DMS 273 treated with DMSO at 0.1 percent for 48 hours (cell line): ENCODE data around the gene COL23A1.

Experiments
- DNase-seq: peaks from one replicate; lab custom pipeline; 2025; lab: John Stamatoyannopoulos, UW

The COL23A1 gene

DNA sequence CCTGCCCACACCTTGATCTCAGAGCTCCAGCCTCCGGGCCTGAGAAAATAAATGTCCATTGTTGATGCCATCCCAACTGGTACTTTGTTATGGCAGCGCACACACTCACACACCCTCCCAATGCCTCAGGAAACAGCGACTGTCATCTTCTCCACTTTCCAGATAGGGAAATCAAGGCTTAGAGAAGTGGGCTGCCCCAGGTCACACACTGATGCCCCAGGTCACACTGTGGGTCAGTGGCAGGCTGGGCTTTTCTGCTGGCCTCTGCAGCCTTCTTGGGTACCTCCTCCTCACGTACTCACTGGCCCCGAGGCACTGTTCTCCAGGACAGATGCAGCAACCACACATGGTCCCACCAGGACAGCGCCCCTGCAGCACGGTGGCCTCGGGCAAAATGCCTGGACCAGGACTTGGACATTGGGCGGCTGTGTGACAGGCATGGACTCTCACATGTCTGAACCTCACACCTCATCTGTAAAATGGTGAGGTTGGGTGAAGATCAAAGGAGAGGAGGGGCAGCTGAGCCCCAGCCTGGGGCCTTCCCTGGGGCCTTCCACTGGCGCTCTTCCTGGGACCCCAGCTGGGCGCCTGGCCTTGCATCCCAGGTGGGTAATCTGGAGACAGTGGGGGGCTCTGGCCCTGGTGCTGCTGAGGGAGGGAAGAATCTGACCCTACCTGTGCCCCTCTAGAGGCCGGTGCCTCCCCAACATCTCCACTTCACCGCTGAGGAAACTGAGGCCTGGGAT, 156.0 kb downstream of the COL23A1 start:
- DNase-seq, result no peak

DNA sequence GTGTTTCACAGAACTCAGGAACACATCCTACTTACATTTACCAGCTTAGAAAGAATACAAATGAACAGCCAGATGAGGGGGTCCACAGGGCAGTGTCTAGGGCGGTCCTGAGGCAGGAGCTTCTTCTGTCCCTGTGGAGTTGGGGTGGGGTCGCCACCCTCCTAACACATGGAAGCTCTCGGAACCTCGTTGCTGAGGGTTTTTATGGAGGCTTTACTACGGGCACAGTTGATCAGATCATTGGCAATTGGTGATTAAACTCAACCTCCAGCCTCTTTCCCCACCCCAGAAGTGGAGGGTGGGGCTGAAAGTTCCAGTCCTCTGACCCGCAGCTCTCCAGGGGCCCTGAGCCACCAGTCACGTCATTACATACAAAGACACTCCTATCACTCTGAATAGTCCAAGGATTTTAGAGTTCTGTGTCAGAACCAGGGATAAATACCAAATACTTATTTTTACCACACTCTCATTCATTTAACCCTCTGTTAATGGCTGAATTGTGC, 156.9 kb downstream of the COL23A1 start:
- no peak for DNase-seq

DNA sequence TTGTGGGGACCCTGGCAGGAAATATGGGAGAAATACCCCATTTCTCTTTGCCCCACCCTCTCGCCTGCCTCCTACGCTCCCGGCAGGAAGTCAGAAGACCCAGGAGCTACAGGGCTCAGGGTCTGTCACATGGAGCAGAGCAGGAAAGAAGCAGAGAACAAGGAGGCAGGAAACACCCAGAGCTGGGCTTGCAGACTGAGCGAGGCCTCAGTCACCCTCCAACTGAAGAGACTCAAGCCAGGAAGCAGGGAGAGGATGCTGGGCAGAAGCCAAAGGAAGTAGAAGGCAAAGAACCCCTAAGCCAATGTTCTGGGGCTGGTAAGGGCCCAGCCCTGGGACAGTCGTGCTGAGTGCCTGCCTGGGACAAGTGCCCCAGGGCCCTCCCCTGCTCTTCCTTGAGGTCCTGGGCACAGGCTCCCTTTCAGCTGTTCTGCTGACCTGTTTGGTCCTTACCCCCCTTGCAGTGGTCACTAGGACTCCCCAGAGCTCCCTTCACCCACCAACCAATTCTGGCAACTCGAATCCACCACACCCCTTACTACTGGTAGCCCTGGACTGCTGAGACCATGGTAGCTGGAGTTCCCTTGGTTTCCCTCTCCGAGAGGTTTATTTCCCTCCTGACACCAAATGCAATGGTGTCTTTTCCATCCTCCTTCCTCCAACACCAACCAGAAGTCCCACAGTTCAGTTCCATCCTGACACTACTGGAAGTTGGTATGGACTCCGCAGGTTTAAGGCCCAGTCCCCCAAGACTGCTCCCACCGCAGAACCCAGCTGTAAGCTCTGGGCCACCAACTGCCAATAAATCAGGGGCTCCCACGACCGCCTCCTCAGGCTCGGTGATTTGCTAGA, 157.5 kb downstream of the COL23A1 start:
- no peak for DNase-seq

DNA sequence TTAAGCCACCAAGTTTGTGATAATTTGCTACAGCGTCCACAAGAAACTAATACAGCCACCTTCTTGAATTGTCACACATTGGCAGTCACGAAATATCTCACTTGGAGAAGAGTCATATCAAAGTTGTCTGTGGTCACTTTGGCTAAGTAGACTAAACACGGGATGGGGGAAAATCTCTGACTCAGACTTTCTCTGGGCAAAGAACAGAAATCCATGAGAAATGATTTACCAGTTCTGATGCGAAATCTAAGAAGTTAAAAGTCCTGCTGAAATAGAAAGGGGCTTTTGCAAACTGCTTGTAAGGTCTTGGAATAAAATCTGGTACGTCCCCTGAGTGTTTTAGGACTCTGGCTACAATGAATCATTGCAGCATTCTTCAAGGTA, 158.4 kb downstream of the COL23A1 start:
- no peak for DNase-seq

DNA sequence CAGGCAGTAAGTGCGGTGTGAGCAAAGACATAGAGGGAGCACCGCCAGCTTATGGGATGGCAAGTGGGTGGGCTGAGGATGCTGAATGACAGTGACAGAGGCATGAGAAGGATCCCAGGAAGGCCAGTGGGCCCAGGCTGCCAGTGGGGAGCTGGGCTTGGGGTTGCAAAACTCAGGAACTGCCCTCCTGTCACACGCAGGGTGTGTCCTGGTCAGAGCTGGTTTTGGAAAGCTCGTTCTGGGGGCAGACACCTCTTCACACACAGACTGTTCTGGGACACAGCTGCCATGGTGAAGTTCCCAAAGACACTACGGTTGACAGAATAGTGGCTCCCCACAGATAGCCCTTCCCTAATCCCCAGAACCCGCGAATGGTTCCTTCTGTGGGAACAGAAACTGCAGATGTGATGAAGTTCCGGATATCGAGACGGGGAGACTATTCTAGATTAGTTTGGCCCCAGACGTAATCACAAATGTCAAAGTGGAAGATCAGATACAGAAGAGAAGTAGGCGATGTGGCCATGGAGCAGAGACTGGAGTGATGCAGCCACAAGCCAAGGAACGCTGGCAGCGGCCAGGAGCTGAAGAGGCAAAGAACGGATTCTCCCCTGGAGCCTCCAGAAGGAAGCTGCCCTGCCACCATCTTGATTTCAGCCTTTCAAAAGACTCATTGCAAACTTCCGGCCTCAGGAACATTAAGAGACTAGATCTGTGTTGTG, 159.0 kb downstream of the COL23A1 start:
- no peak for DNase-seq

DNA sequence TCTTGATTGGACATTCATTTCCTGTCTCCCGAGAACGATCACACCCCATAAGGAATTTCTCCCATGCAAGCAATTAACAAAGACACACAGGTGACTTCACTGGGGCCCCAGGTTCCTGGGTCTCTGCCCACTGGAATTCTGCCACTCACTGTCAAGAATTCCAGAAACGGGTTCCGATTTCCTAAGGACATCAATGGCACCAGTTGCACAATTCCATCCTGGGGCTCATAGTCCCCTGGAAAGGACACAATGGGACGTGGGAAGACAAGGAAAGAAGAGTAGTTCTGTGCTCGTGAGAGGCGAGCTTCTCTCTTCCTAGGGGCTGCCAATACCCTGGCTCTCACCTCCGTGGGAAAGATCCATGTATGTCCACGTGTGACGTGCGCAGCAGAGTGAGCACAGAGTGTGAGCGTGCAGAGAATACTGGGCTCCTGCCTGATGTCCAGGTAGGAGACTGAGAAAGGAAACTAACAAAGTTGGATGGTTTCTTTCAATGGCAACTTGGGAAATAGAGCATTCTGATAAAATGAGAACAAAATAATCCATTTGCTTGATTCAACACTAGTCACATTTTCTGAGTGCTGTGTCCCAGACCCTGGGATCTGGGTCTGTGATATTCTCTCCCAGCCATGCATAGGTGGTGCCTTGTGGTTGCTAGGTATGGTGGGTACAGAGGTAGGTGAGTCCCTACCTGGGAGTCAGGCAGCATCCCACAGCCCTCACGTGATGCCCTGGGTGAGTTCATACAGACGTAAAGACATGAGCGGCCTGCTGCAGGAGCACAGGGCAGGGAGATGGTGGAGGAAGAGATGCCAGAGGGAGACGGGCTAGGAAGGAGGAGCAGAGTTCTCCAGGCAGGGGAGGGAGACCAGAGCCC, 159.8 kb downstream of the COL23A1 start:
- DNase-seq, result no peak

DNA sequence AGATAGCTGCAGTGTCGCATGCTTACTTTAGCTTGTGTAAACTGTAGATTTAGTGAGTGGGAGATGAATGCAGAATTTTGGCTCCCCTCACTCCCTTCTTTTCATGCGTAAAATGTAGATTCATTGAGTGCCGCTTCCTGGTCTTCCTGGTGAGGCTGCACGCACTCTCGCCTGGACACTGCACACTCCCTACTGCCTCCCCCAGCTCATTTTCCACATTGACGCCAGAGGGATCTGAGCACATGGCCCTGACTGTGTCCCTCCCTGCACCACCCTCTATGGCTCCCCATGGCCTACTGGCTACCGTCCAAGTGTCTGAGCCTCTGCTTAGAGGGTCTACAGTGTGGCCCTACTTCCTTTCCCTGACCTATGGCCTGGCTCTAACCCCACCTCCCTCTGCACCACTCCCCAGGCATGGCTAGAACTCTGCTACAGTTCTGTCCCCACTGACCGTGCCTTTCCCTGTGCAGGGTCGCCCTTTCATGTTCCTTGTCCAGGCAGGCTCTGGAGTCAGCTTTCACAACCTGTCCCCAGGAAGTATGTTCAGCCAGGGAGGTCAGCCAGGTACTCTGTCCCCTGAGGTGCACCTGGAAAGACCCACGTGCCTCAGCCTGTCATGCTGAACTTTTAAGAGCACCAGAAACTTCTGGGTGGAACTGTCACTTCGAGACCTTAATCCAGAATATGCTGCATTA, 160.6 kb downstream of the COL23A1 start:
- no peak for DNase-seq

DNA sequence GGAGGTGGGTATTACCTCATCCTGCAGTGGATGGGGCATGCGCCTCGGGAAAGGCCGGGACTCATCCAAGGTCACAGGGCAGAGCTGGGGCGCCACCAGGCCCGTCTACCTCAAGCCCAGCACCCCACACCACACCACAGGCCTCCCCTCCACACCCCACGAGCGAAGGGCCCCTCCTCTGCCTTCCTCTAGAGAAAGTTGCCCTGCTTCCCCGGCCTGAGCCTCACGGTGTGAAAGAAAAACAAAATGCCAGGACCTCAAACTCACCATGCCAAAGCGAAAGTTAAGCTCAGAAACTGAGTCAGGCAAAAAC, 161.1 kb downstream of the COL23A1 start:
- DNase-seq, result no peak

DNA sequence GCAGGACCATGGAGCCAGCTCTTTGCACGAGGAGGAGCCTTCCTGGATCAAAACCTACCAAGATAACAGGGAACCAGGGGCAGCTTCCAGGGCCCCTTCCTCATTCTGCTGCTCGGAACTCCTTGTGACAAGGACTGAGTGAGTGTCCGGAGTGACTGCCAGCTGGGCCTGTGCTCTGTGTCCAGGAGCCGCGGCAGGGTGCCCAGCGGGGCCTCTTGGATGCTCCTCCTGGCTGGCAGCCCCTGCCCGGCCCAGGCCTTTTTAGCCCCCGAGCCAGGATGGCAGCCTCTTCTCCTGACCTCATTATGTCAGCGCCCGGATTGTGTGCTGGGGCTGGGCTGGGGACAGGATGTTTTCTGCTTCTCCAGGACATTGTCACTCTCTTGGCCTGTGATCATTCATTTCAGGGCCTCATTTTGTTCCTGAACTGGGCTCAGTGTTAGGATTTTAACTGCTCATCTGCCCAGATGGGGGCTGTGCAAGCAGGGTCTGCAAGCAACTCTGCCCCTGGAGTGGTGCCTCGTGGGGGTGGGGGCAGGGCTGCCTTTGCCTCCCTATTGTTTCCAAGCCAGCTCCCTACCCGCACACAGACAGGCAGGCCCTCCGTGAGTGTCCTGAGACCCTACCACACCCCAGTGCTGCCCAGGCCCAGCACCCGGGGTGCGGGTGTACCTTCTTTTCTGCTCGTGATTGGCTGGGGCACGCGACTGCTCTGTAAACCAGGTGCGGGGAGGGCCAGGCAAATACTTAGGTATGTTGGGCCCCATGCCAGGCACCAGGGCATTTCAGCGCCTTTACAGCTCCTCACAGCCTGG, 161.6 kb downstream of the COL23A1 start:
- no peak for DNase-seq

DNA sequence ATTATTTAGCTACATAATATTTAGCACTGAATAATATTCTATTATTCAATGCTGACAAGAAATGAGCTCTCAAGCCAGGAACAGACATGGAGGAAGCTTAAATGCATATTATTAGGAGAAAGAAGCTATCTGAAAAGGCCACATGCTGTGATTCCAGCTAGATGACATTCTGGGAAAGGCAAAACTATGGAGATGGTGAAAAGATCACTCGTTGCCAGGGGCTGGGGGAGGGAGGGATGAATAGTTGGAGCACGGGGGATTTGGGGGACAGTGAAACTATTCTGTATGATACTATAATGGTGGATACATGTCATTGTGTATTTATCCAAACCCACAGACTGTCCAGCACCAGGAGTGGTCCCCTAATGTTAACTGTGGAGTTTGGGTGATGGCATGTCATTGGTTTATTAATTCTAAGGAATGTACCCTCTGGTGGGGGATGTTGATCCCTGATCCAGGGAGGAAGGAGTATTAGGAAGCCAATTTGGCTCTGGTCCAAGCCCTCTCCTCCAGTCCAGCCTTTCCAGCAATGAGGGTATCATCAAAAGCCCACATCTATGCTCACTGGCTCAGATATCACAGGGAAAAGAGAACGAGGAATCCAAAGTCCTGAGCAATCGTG, 162.5 kb downstream of the COL23A1 start:
- no peak for DNase-seq

DNA sequence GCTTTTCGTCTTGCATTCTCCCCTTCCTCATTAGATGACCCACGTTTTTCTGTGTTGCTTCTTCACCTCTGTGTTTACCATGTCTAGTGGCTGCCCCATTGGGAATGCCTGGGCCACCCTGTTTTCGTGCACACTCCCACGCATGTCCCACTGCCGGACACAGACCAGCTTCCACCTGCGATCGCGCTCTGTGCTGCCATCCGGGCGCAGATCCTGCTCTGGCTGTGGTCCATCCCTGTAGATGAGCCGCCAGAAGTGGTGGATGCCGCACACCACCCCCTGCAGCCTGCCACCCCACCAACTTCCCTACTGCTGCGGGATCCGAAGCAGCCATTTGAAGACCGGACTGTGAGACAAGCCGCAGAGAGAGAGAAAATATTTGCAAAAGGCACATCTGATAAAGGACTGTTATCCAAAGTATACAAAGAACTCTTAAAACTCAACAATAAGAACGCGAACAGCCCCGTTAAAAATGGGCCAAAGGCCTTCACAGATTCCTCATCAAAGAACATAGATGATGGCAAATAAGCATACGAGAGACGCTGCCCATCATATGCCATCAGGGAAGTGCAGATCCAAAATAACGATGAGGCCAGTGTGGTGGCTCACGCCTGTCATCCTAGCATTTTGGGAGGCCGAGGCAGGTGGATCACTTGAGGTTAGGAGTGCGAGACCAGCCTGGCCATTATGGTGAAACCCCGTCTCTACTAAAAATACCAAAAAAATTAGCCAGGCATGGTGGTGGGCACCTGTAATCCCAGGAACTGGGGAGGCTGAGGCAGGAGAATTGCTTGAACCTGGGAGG, 163.7 kb downstream of the COL23A1 start:
- no peak for DNase-seq

DNA sequence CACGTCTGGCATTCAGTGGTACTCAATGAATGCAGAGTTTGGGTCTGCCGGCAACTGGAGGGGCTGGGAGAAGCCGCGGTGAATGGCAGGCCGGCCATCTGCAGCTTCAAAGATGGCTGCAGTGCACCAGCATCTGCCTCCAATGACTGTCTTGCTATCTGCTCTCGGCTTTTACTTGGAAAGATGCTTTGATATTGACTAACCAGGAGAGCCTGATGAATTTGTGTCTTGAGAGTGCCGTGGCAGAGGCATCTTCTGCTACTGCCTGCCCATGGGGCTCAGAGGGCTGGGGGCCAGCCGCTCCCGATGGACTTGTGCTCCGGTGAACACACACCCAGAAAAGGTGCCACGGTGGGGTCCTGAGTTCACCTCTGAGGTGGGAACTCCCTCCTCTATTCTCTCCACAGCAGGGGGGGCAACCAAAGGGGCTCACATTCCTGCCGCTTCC, 164.5 kb downstream of the COL23A1 start:
- DNase-seq, result no peak

DNA sequence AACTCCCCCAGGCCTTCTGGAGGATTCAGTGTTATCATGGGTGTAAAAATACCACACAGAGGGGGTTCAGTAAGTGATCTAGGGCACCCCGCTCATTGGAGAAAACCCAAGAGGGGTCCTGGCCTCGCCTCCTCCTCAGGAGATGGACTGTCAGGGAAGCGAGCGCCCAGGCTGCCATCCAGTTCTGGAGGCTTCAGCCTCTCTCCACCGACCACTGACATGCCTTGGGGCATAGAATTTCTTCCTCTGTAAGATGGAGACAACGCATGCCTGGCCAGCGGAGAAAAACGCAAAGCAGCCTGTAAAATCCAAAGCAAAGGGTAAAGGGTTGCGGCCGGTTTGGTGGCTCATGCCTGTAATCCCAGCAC, 165.4 kb downstream of the COL23A1 start:
- no peak for DNase-seq

DNA sequence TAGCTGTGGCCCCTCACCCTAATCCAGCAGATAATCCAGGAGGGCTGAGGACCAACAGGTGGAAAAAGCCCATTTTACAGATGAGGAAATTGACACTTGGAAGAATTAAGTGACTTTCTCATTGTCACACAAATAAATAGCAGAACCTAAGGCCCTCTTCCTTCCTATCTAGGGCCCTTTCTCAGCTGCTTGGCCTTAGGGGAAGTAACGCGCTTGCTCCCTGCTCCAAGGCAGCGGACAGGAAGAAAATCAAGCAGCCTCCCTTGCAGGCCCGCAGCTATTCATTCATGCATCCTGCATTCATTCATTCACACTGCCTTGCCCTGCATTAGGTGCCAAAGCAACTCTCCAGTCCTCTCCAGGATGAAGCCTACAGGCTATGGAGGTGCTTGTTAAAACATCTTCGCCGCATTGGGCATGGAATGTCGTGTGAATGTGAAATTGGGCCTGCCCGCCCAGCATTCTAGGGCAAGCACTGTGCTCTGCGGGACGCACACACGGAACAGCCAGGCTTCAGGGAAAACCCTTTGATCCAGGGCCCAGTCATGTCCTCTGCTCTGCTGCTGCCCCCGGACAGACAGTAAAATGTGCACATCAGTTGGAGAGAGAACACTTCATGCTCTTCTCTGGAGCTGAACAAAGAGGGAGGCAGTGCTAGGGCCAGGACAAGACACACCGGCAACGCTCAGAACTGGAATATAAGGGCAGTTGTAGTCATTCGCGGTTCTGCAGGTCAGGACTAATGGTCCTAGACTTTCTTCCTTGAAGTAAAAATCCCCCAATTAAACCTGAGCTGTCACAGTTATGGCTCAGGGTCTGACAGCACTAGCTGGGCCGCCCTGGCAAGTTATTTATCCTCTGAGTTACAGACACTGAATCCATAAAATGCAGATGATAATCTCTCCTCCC, 166.0 kb downstream of the COL23A1 start:
- DNase-seq, result no peak

DNA sequence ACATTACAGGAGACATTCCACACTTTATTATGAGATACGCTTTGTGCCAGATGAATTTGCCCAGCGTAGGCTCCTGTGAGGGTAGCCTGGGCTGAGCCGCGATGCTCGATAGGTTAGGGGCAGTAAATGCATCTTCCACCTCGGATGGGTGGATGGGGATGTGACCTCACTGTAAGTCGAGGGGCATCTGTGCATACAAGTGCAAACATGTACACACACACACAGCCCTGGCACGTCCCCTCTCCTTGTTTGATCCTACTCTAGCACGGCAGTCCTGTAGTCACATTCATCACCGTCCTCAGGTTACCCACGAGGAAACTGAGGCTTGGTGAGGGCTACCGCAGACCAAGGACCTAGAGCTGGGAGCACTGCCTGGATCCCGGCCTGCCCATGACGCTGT, 166.8 kb downstream of the COL23A1 start:
- DNase-seq, result no peak

DNA sequence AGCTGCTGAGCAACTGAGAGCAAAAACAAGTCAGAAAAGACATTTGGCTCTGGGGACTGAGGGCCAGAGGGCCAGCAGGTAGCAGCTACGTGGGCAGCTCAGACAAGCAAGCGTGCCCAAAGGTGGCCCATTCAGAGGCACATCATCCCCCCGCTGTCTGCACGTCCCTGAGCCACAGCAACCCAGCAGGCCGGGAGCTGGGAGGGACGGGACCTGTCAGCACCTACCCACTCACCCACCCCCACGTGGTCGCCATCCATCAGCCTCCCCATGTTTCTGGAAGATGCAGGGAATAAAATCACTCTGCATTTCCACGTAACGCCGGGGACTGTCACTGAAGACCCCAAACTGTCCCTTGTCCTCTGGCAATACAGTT, 167.8 kb downstream of the COL23A1 start:
- no peak for DNase-seq

DNA sequence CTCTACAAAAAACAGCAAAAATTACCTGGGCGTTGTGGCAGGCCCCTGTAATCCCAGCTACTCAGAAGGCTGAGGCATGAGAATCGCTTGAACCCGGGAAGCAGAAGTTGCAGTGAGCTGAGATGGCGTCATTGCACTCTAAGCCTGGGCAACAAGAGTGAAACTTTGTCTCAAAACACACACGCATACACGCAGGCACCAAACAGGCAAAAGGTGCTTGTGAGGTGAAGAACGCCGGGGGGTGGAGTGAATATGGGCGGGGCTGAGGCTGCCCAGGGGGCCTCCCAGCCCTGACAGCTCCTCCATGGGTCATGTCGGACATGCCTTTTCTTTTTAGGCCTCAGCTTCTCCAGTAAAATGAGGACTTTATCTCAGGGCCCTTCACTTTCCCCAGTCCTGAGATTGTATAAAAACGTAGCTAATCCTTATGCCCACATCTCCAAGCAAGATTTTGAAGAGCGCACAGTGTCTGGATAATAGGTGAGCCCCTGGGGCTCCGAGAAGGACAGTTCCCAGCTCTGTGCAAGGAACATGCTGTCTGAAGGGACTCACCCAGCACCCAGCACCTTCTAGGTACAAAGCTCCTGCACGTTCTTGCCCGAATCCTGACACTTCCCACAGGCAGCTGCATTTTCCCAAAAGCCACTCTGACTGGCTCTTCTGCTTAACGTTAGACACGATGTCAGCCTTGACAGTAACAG, 168.3 kb downstream of the COL23A1 start:
- DNase-seq, result no peak
